CD4-positive, CD25-positive, alpha-beta regulatory T cell (primary cell): ENCODE measurements around the gene SLC9C1. TPM values are rescaled to one million over a fixed set of nuclear protein-coding genes. Genes with fewer than 3 reads are reported as not detected.
"Not testable (repeated sequence)": the region's sequence is repeated elsewhere in the genome, so short reads cannot be mapped to it uniquely, and the experiment has no call there.

ENCODE experiments used
- ATAC-seq, 2 donors: fragments of 150-1000 bp; cut with Tn5 transposase; one replicate each; pipeline ENCODE4 v1.10.0; 2021; ENCODE audit warnings: low read depth in 2 of 2, moderate number of reproducible peaks in 2 of 2, moderate library complexity in 1 of 2
- DNase-seq, 3 donors: peaks; one replicate each; pipeline versions ENCODE4 v3.0.0 to v3.0.0-alpha.2; 2012 to 2022; ENCODE audit warnings: mixed read lengths in 1 of 3
- H3K27ac ChIP-seq: one replicate; pipeline ENCODE4 v1.7.0; 2013; ENCODE audit warnings: mild to moderate bottlenecking, low read length; ENCODE audit not compliant: insufficient read depth, poor library complexity, severe bottlenecking
- H3K27me3 ChIP-seq: one replicate; pipeline ENCODE4 v1.7.0; 2013; ENCODE audit warnings: low read length; ENCODE audit not compliant: control insufficient read depth, insufficient read depth
- H3K36me3 ChIP-seq: one replicate; pipeline ENCODE4 v1.7.0; 2013; ENCODE audit warnings: mild to moderate bottlenecking, low read length, moderate library complexity; ENCODE audit not compliant: control insufficient read depth, insufficient read depth
- H3K4me1 ChIP-seq: 2 replicates; pipeline ENCODE4 v1.7.0; 2013; ENCODE audit warnings: mild to moderate bottlenecking, low read length; ENCODE audit not compliant: insufficient read depth, control insufficient read depth, poor library complexity, severe bottlenecking
- H3K4me3 ChIP-seq: one replicate; pipeline ENCODE4 v1.7.0; 2013; ENCODE audit warnings: low read depth, mild to moderate bottlenecking, low read length, moderate library complexity
- H3K9me3 ChIP-seq, 2 experiments: 1 replicate in 1 of 2; 2 replicates in 1 of 2; pipeline ENCODE4 v1.7.0; 2013; ENCODE audit warnings: low read length in 2 of 2, mild to moderate bottlenecking in 1 of 2, moderate library complexity in 1 of 2; ENCODE audit not compliant: control insufficient read depth in 2 of 2
- H3K27ac Mint-ChIP-seq, 3 donors: one replicate each; pipeline ENCODE4 v1.8.0; 2020 to 2022; ENCODE audit warnings: mild to moderate bottlenecking in 3 of 3, mixed read lengths in 3 of 3, moderate library complexity in 2 of 3
- H3K27me3 Mint-ChIP-seq: one replicate; pipeline ENCODE4 v1.8.0; 2022; ENCODE audit warnings: mild to moderate bottlenecking, mixed read lengths
- H3K36me3 Mint-ChIP-seq: one replicate; pipeline ENCODE4 v1.8.0; 2020; ENCODE audit warnings: mixed read lengths
- H3K4me1 Mint-ChIP-seq, 4 donors: one replicate each; pipeline ENCODE4 v1.8.0; 2020 to 2022; ENCODE audit warnings: mixed read lengths in 4 of 4, mild to moderate bottlenecking in 1 of 4
- H3K4me3 Mint-ChIP-seq, 4 donors: one replicate each; pipeline ENCODE4 v1.8.0; 2020 to 2022; ENCODE audit warnings: mild to moderate bottlenecking in 4 of 4, mixed read lengths in 4 of 4, moderate library complexity in 3 of 4
- H3K9me3 Mint-ChIP-seq, 7 donors: one replicate each; pipeline ENCODE4 v1.8.0; 2020 to 2022; ENCODE audit warnings: mixed read lengths in 7 of 7, mild to moderate bottlenecking in 3 of 7, moderate library complexity in 2 of 7
- polyA plus RNA-seq, 4 donors: library from polyadenylated mRNA; unstranded; fragments of 300-500 nt; fragmentation: Illumina TruSeq; gene quantifications; one replicate each; pipeline ENCODE4 v1.2.3, GENCODE V29; 2021
- total RNA-seq: library from RNA; stranded (reverse); gene quantifications from one replicate; pipeline ENCODE4 v1.2.3, GENCODE V29; 2022

Gene SLC9C1
- total and polyA plus RNA-seq, 5 donors from 2014 or later: not detected

GRCh38 chr3:112230033-112230432, 64.0 kb downstream of the SLC9C1 start:
- H3K27me3 Mint-ChIP-seq: peaks cover 4% of the 10 kb centered on the region
- H3K9me3 ChIP-seq: peaks cover 9 to 10% of the 10 kb centered on the region in 2 experiments
- H3K9me3 Mint-ChIP-seq: peaks cover 1 to 21% (median 6%) of the 10 kb centered on the region in 7 donors
- H3K27me3 ChIP-seq: peaks cover 3% of the 10 kb centered on the region
- H3K4me1 ChIP-seq: no peaks in the 10 kb centered on the region
- H3K4me3 Mint-ChIP-seq: no peak overlapping the region
- H3K4me1 Mint-ChIP-seq: no peaks in the 10 kb centered on the region
- DNase-seq (no peak), ATAC-seq (no peak)
- H3K36me3 Mint-ChIP-seq: no peaks in the 10 kb centered on the region
- no peak overlapping the region for H3K27ac ChIP-seq
- no peak overlapping the region for H3K4me3 ChIP-seq
- H3K27ac Mint-ChIP-seq: no peak overlapping the region
- H3K36me3 ChIP-seq: no peaks in the 10 kb centered on the region

GRCh38 chr3:112228786-112229185, 65.2 kb downstream of the SLC9C1 start:
- peaks cover 3% of the 10 kb centered on the region for H3K27me3 ChIP-seq
- H3K4me1 Mint-ChIP-seq: no peaks in the 10 kb centered on the region
- H3K4me3 ChIP-seq: no peak overlapping the region
- ATAC-seq (no peak), DNase-seq (no peak)
- peaks cover 11% of the 10 kb centered on the region for H3K27me3 Mint-ChIP-seq
- no peak overlapping the region for H3K27ac Mint-ChIP-seq
- H3K36me3 ChIP-seq: no peaks in the 10 kb centered on the region
- no peaks in the 10 kb centered on the region for H3K36me3 Mint-ChIP-seq
- peaks cover 2 to 25% (median 11%) of the 10 kb centered on the region in 7 donors for H3K9me3 Mint-ChIP-seq
- H3K27ac ChIP-seq: no peak overlapping the region
- no peaks in the 10 kb centered on the region for H3K4me1 ChIP-seq
- H3K4me3 Mint-ChIP-seq: no peak overlapping the region
- peaks cover 15% of the 10 kb centered on the region in 2 experiments for H3K9me3 ChIP-seq

- no peak overlapping the region for H3K27ac Mint-ChIP-seq
Measured at GRCh38 chr3:112200317-112200666, 93.7 kb downstream of the SLC9C1 start.

GRCh38 chr3:112199622-112200316, 94.2 kb downstream of the SLC9C1 start:
- no peak for ATAC-seq
- Histone ChIP-seq H3K9me3 (no peaks in the 10 kb centered on the region), H3K4me3 (no peak overlapping the region), H3K36me3 (no peaks in the 10 kb centered on the region), H3K27ac (no peak overlapping the region), H3K27me3 (peaks cover 2% of the 10 kb centered on the region), H3K4me1 (no peaks in the 10 kb centered on the region)
- DNase-seq: no peak
- H3K4me1 Mint-ChIP-seq: no peaks in the 10 kb centered on the region
- peaks cover 0 to 9% (median 3%) of the 10 kb centered on the region in 7 donors for H3K9me3 Mint-ChIP-seq
- no peak overlapping the region for H3K27ac Mint-ChIP-seq
- H3K4me3 Mint-ChIP-seq: no peak overlapping the region
- no peaks in the 10 kb centered on the region for H3K36me3 Mint-ChIP-seq
- H3K27me3 Mint-ChIP-seq: peaks cover 28% of the 10 kb centered on the region

More at GRCh38 chr3:112200317-112200666, 93.7 kb downstream of the SLC9C1 start:
- ATAC-seq: no peak
- Mint-ChIP-seq H3K9me3 (peaks cover 0 to 9% (median 3%) of the 10 kb centered on the region in 7 donors), H3K4me3 (no peak overlapping the region), H3K4me1 (no peaks in the 10 kb centered on the region), H3K36me3 (no peaks in the 10 kb centered on the region), H3K27me3 (peaks cover 28% of the 10 kb centered on the region)
- Histone ChIP-seq H3K4me1 (no peaks in the 10 kb centered on the region), H3K36me3 (no peaks in the 10 kb centered on the region), H3K27me3 (peaks cover 2% of the 10 kb centered on the region), H3K27ac (no peak overlapping the region), H3K4me3 (no peak overlapping the region), H3K9me3 (no peaks in the 10 kb centered on the region)
- no peak for DNase-seq

DNA sequence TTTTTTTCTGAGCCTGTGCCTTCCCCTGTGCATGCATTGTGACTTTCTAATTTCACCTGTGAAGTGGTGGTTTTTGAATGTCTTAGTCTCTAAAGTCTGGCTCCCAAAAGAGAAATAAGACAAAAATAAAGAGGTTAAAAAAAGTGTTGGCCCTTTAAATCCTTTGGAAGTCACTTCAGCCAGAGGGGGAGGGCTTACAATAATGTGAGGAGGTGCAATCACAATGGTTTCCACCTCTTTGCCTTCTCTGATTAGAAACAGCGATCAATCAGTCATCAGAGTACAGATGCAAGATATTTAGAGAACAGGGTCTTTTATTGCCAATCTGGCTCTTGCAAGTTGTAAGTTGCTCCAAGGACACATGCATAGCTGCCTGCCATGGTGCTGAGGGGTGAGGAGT, 96.9 kb downstream of the SLC9C1 start:
- Mint-ChIP-seq H3K9me3 (peaks cover under 1 to 24% (median 9%) of the 10 kb centered on the region in 7 donors), H3K4me1 (no peaks in the 10 kb centered on the region), H3K36me3 (peaks cover 6% of the 10 kb centered on the region), H3K27ac (no peak overlapping the region), H3K4me3 (no peak overlapping the region), H3K27me3 (peaks cover 17% of the 10 kb centered on the region)
- Histone ChIP-seq H3K9me3 (peaks cover 6 to 16% of the 10 kb centered on the region in 2 experiments), H3K27ac (no peak overlapping the region), H3K4me3 (no peak overlapping the region), H3K36me3 (no peaks in the 10 kb centered on the region), H3K27me3 (peaks cover 2% of the 10 kb centered on the region), H3K4me1 (no peaks in the 10 kb centered on the region)
- ATAC-seq: no peak
- DNase-seq: no peak

DNA sequence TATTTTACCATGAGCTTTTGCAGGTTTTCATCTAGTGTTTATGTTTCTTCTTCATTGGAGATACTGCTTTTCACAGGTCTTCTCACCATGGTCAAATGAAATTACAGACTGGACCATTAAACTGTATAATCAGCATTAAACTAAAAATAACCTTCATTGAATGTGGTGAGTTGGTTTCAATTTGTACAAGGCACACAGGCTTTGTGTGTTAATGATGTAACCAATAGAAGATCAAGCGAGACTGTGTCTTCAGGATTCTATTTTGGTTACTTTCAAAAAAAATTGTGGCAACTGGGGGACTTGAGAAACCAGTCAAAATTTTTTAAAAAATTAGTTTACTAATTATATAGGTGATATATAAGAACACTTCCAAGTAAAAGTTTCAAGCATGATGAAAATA, 106.7 kb downstream of the SLC9C1 start:
- H3K27ac ChIP-seq: no peak overlapping the region
- H3K27me3 ChIP-seq: peaks cover 2% of the 10 kb centered on the region
- no peak overlapping the region for H3K4me3 ChIP-seq
- no peaks in the 10 kb centered on the region for H3K4me1 ChIP-seq
- Mint-ChIP-seq H3K4me3 (no peak overlapping the region), H3K36me3 (peaks cover 3% of the 10 kb centered on the region), H3K9me3 (peaks cover 4 to 19% (median 6%) of the 10 kb centered on the region in 7 donors), H3K27me3 (peaks cover 18% of the 10 kb centered on the region), H3K27ac (no peak overlapping the region), H3K4me1 (no peaks in the 10 kb centered on the region)
- peaks cover under 1 to 3% of the 10 kb centered on the region in 2 experiments for H3K9me3 ChIP-seq
- no peaks in the 10 kb centered on the region for H3K36me3 ChIP-seq
- ATAC-seq (no peak), DNase-seq (no peak)

DNA sequence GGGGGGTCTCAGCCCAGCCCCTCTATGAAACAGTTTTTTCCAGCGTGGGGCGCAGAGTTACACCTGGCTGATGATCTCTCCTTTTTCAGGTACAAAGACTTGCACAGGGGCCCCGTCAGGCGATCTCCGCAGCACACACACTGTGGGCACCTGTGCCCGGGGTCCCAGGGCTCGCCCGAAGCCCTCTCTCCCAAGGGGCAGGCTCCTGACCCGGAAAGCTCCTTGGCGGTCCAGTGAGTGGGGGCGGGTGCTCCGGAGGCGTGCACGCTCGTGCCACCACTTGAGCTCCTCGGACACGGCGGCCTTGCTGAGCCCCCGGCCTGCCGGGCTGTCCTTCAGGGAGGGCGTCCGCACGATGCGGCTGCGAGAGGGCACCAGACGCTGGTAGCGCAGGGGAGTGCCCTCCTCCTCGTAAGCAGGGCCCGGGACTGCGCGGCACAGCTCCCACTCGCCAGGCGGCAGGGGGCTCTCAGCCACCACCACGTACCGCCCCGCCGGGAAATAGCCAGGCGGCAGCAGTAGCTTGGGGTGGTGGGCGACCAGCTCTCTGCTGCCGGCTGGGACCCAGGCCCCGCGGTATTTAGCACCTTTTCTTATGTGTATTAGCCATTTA, 108.5 kb downstream of the SLC9C1 start:
- not testable (repeated sequence) for H3K4me1 ChIP-seq, H3K4me3 ChIP-seq, DNase-seq, H3K9me3 ChIP-seq, H3K27ac ChIP-seq, ATAC-seq, H3K27ac Mint-ChIP-seq, H3K9me3 Mint-ChIP-seq, H3K36me3 ChIP-seq, H3K36me3 Mint-ChIP-seq, H3K4me3 Mint-ChIP-seq, H3K27me3 ChIP-seq, H3K4me1 Mint-ChIP-seq
- peaks cover 18% of the 10 kb centered on the region for H3K27me3 Mint-ChIP-seq

- Histone ChIP-seq H3K27ac (no peak overlapping the region), H3K4me1 (no peaks in the 10 kb centered on the region), H3K27me3 (no peaks in the 10 kb centered on the region), H3K9me3 (no peaks in the 10 kb centered on the region), H3K36me3 (no peaks in the 10 kb centered on the region), H3K4me3 (no peak overlapping the region)
- H3K4me1 Mint-ChIP-seq: no peaks in the 10 kb centered on the region
- ATAC-seq: no peak
- H3K9me3 Mint-ChIP-seq: peaks cover 0 to 2% (median 0%) of the 10 kb centered on the region in 7 donors
- no peak overlapping the region for H3K27ac Mint-ChIP-seq
- no peaks in the 10 kb centered on the region for H3K36me3 Mint-ChIP-seq
- no peak for DNase-seq
- H3K27me3 Mint-ChIP-seq: peaks cover 13% of the 10 kb centered on the region
- H3K4me3 Mint-ChIP-seq: no peak overlapping the region
Measured at GRCh38 chr3:112175646-112176045, 118.4 kb downstream of the SLC9C1 start.
